GM12878 (cell line): ENCODE results near the gene ATL2. TPM values are rescaled to one million over a fixed set of nuclear protein-coding genes. Genes with fewer than 3 reads are reported as not detected.

Experiments
- ATAC-seq: fragments of 200-7000 bp; cut with Tn5 transposase; 3 replicates; pipeline ENCODE4 v1.9.1; 2020; ENCODE audit warnings: mild to moderate bottlenecking, moderate library complexity
- BruUV-seq: library from RNA; stranded (reverse); fragments of 400-500 nt; replicated peaks from 2 replicates; lab custom pipeline; 2021; lab: Mats Ljungman, UMichigan
- CTCF ChIA-PET: fragments of 300-600 bp; sonication (Branson Sonifier 250); formaldehyde crosslinking; extraction: SDS; loops from one replicate; lab custom pipeline; 2021; ENCODE audit warnings: inconsistent platforms; lab: Yijun Ruan, JAX
- POLR2A ChIA-PET: fragments of 350-600 bp; formaldehyde crosslinking; extraction: SDS; loops from one replicate; lab custom pipeline; 2021; ENCODE audit warnings: inconsistent platforms; lab: Charles Lee
- RAD21 ChIA-PET: fragments of 300-600 bp; sonication (Branson Sonifier 250); formaldehyde crosslinking; loops from one replicate; lab custom pipeline; 2023; ENCODE audit warnings: antibody characterized with exemption; ENCODE audit not compliant: unreplicated experiment; lab: Charles Lee
- SMC1A ChIA-PET: fragments of 300-600 bp; sonication (Branson Sonifier 250); formaldehyde crosslinking; loops from one replicate; lab custom pipeline; 2023; ENCODE audit not compliant: unreplicated experiment, uncharacterized antibody; lab: Charles Lee
- DNase-seq: peaks from one replicate; pipeline ENCODE4 v3.0.0-alpha.2; 2011; ENCODE audit warnings: low read depth, low spot score
- FAIRE-seq: peaks from 3 replicates; lab custom pipeline; 2011; peaks lifted over from hg19 to GRCh38; lab: Jason Lieb, UNC
- H2AFZ ChIP-seq: 2 replicates; pipeline ENCODE4 v1.6.0; 2011; ENCODE audit warnings: low read depth, low read length, control low read depth; ENCODE audit not compliant: control insufficient read depth
- H3K27ac ChIP-seq: 2 replicates; pipeline ENCODE4 v1.5.1; 2011; ENCODE audit warnings: control low read depth; ENCODE audit not compliant: control insufficient read depth, insufficient read depth
- H3K27me3 ChIP-seq, 2 experiments: replicated peaks in 1 of 2; 2 replicates each; pipeline versions ENCODE4 v1.6.0 to v1.6.1; 2011; ENCODE audit warnings: low read length in 1 of 2; ENCODE audit not compliant: control insufficient read depth in 2 of 2, insufficient read depth in 2 of 2
- H3K36me3 ChIP-seq, 2 experiments: 2 replicates each; pipeline ENCODE4 v1.5.1; 2011; ENCODE audit warnings: low read length in 1 of 2; ENCODE audit not compliant: control insufficient read depth in 2 of 2, insufficient read depth in 2 of 2
- H3K4me1 ChIP-seq: 2 replicates; pipeline ENCODE4 v1.6.1; 2011; ENCODE audit warnings: mild to moderate bottlenecking, low read length, moderate library complexity, mixed read lengths; ENCODE audit not compliant: control insufficient read depth, insufficient read depth
- H3K4me2 ChIP-seq: 2 replicates; pipeline ENCODE4 v1.6.0; 2011; ENCODE audit warnings: control low read depth; ENCODE audit not compliant: control insufficient read depth, insufficient read depth
- H3K4me3 ChIP-seq: fragments of 200-600 bp; sonication (generic); 2 replicates; pipeline ENCODE4 v1.5.1; 2016
- H3K79me2 ChIP-seq: 2 replicates; pipeline ENCODE4 v1.6.0; 2011; ENCODE audit warnings: low read length; ENCODE audit not compliant: control insufficient read depth, insufficient read depth
- H3K9ac ChIP-seq: 2 replicates; pipeline ENCODE4 v1.8.0; 2011; ENCODE audit warnings: low read length, control low read depth, mixed read lengths; ENCODE audit not compliant: control insufficient read depth, insufficient read depth
- H3K9me3 ChIP-seq: replicated peaks from 3 replicates; pipeline ENCODE4 v1.5.1; 2011; ENCODE audit warnings: mild to moderate bottlenecking, low read length; ENCODE audit not compliant: control insufficient read depth, insufficient read depth
- H4K20me1 ChIP-seq: 2 replicates; pipeline ENCODE4 v1.6.0; 2011; ENCODE audit not compliant: control insufficient read depth, insufficient read depth
- BCL11A ChIP-seq: IDR thresholded peaks from 2 replicates; pipeline ENCODE4 v1.6.1; 2011; ENCODE audit warnings: low read depth, low read length
- CBFB ChIP-seq: IDR thresholded peaks from 2 replicates; pipeline ENCODE4 v1.6.1; 2016; ENCODE audit warnings: antibody characterized with exemption, low read depth
- EP300 ChIP-seq, 2 experiments: fragments of 150-350 bp in 1 of 2; IDR thresholded peaks; 2 replicates each; pipeline ENCODE4 v1.6.1; 2011 to 2012; ENCODE audit warnings: low read depth in 2 of 2, low read length in 2 of 2, borderline replicate concordance in 1 of 2, improper control_type of control experiment in 1 of 2, inconsistent platforms in 1 of 2; ENCODE audit not compliant: control insufficient read depth in 1 of 2
- ESRRA ChIP-seq: IDR thresholded peaks from 2 replicates; pipeline ENCODE4 v1.6.1; 2012; ENCODE audit warnings: mild to moderate bottlenecking, low read length, improper control_type of control experiment
- FOXM1 ChIP-seq: IDR thresholded peaks from 2 replicates; pipeline ENCODE4 v1.6.1; 2012; ENCODE audit warnings: low read depth, mild to moderate bottlenecking, inconsistent platforms, low read length, moderate library complexity
- HSF1 ChIP-seq: fragments of 150-350 bp; IDR thresholded peaks from 2 replicates; pipeline ENCODE4 v1.6.1; 2014; ENCODE audit warnings: mild to moderate bottlenecking, low read depth, low read length
- IRF3 ChIP-seq: fragments of 450-650 bp; IDR thresholded peaks from 2 replicates; pipeline ENCODE4 v1.6.1; 2014; ENCODE audit warnings: mild to moderate bottlenecking
- KDM1A ChIP-seq: fragments of 200-600 bp; sonication (generic); IDR thresholded peaks from 2 replicates; pipeline ENCODE4 v1.6.1; 2016; ENCODE audit warnings: borderline replicate concordance
- KLF5 ChIP-seq: fragments of 450-650 bp; IDR thresholded peaks from 2 replicates; pipeline ENCODE4 v1.6.1; 2014; ENCODE audit warnings: mild to moderate bottlenecking; ENCODE audit not compliant: partially characterized antibody
- MTA3 ChIP-seq: IDR thresholded peaks from 2 replicates; pipeline ENCODE4 v1.6.1; 2012; ENCODE audit warnings: low read length, inconsistent platforms, borderline replicate concordance
- MXI1 ChIP-seq: fragments of 150-350 bp; IDR thresholded peaks from 2 replicates; pipeline ENCODE4 v1.6.1; 2011; ENCODE audit warnings: low read depth, mild to moderate bottlenecking, inconsistent platforms, low read length, improper control_type of control experiment
- NKRF ChIP-seq: fragments of 450-650 bp; conservative IDR thresholded peaks from 2 replicates; pipeline ENCODE4 v1.6.1; 2017; ENCODE audit warnings: mild to moderate bottlenecking, moderate library complexity
- RB1 ChIP-seq: fragments of 450-650 bp; formaldehyde crosslinking; IDR thresholded peaks from 2 replicates; pipeline ENCODE4 v1.6.1; 2017; ENCODE audit warnings: mild to moderate bottlenecking, borderline replicate concordance
- RFX5 ChIP-seq: IDR thresholded peaks from 2 replicates; pipeline ENCODE4 v1.6.1; 2011; ENCODE audit warnings: low read depth, low read length, improper control_type of control experiment
- SKIL ChIP-seq: fragments of 450-650 bp; IDR thresholded peaks from 2 replicates; pipeline ENCODE4 v1.6.1; 2017; ENCODE audit warnings: mild to moderate bottlenecking, low read depth, inconsistent platforms; ENCODE audit not compliant: poor library complexity, severe bottlenecking
- SMAD5 ChIP-seq: IDR thresholded peaks from 2 replicates; pipeline ENCODE4 v1.6.1; 2016; ENCODE audit warnings: antibody characterized with exemption, low read depth
- SMC3 ChIP-seq: IDR thresholded peaks from 2 replicates; pipeline ENCODE4 v1.6.1; 2011; ENCODE audit warnings: low read length, improper control_type of control experiment, borderline replicate concordance
- TARDBP ChIP-seq: IDR thresholded peaks from 2 replicates; pipeline ENCODE4 v1.6.1; 2016; ENCODE audit warnings: borderline replicate concordance
- WGBS: methylation state at CpG from one replicate; pipeline ENCODE4 v1.1.6; 2016; ENCODE audit warnings: low lambda C conversion rate; ENCODE audit not compliant: insufficient replicate concordance, insufficient coverage; ENCODE audit errors: missing lambda C conversion rate; 5-methylcytosine and 5-hydroxymethylcytosine counted together
- in situ Hi-C: fragments of 300-500 bp; cut with MboI; formaldehyde crosslinking; loops from 9 replicates; pipeline ENCODE4 v1.14.3; 2018; ENCODE audit warnings: mixed read lengths
- intact Hi-C: fragments of 100-400 bp; cut with micrococcal nuclease; formaldehyde crosslinking; loops from one replicate; pipeline ENCODE4 v1.14.2; 2022; ENCODE audit not compliant: unreplicated experiment
- polyA plus RNA-seq, 11 experiments: library from polyadenylated mRNA; depleted of rRNA in 4 of 11; unstranded in 6 of 11; stranded (reverse) in 5 of 11; fragments of >200 nt; fragmentation: Nextera tagmentation in 4 of 11; fragmentation: Illumina TruSeq in 1 of 11; extraction: Ambion mirVana in 4 of 11; extraction: Trizol in 1 of 11; gene quantifications; 1 replicate in 1 of 11; 2 replicates in 10 of 11; pipeline versions ENCODE4 v1.2.1 to v1.2.3, GENCODE V29; 2011 to 2016; ENCODE audit warnings: inconsistent platforms in 2 of 11, missing spikeins in 2 of 11, low read depth in 1 of 11
- total RNA-seq, 4 experiments: library from RNA; depleted of rRNA in 3 of 4; stranded (reverse); fragments of >200 nt in 3 of 4; fragmentation: Illumina TruSeq in 1 of 4; extraction: Trizol in 1 of 4; gene quantifications; 2 replicates each; pipeline versions ENCODE4 v1.2.1 to v1.2.3, GENCODE V29; 2013 to 2021

The ATL2 gene
- total and polyA plus RNA-seq, 10 of the 15 experiments (the other 5 are each of a cell fraction or from before 2014, with no cell fraction given): 8.6 to 51.5 (median 41.8) TPM

GRCh38 chr2:38260469-38260868 lies 116.6 kb downstream of the ATL2 start:
- POLR2A ChIA-PET: interaction anchor here (0.7 kb wide), 1 partner anchor 8 kb away, joined by 3 read pairs; no protein-coding TSS in a partner anchor
- in situ Hi-C loops: no loop called here
- intact Hi-C loops: loop anchor here (2.0 to 5.0 kb wide), 2 partner anchors 76 to 93 kb away; no protein-coding TSS in a partner anchor
- ATAC-seq (peak; percentile 69), DNase-seq (peak; percentile 71), FAIRE-seq (no peak)
- no peaks in the 10 kb centered on the region for H3K79me2 ChIP-seq
- BruUV-seq: no TSS peak
- H3K9me3 ChIP-seq: no peaks in the 10 kb centered on the region; the same call in 1 of the 3 replicates
- no peak overlapping the region; the same call in 1 of the 2 replicates for H3K4me3 ChIP-seq
- H3K9ac ChIP-seq: peak overlapping the region; percentile 22; the same call in 1 of the 2 replicates
- 28% methylated on average over 11 of the region's 11 CpGs for WGBS
- SMC1A ChIA-PET: interaction anchor here (1.0 to 3.2 kb wide), 4 partner anchors 13 to 145 kb away, joined by 3 to 17 read pairs (median 4); no protein-coding TSS in a partner anchor
- H2AFZ ChIP-seq: no peak overlapping the region; the same call in 1 of the 2 replicates
- H3K4me1 ChIP-seq: peaks cover 32% of the 10 kb centered on the region
- no peaks in the 10 kb centered on the region for H3K27me3 ChIP-seq
- no peaks in the 10 kb centered on the region for H4K20me1 ChIP-seq
- CTCF ChIA-PET: interaction anchor here (1.2 to 1.6 kb wide), 7 partner anchors 11 to 865 kb away, joined by 3 to 6 read pairs (median 3); no protein-coding TSS in a partner anchor
- H3K4me2 ChIP-seq: peak overlapping the region; percentile 45; the same call in 1 of the 2 replicates
- H3K27ac ChIP-seq: peak overlapping the region; percentile 57
- RAD21 ChIA-PET: interaction anchor here (1.1 to 1.3 kb wide), 2 partner anchors 10 to 14 kb away, joined by 3 to 8 read pairs; no protein-coding TSS in a partner anchor
- H3K36me3 ChIP-seq: no peaks in the 10 kb centered on the region
- TF ChIP-seq RFX5 (no peak), SKIL (no peak), RB1 (no peak), HSF1 (no peak), MTA3 (no peak), MXI1 (no peak), ESRRA (no peak), EP300 (IDR thresholded peaks at IDR 0.05; ENCODE audit: borderline replicate concordance in 1 of 2, control insufficient read depth in 1 of 2, low read depth in 2 of 2, low read length in 2 of 2) (no peak; a peak in 1 of 4 replicates), TARDBP (no peak), NKRF (no peak), IRF3 (no peak), KLF5 (no peak), SMAD5 (no peak), BCL11A (peak; percentile 62; the same call in 1 of the 2 replicates), FOXM1 (no peak), SMC3 (peak; percentile 38), CBFB (no peak; the same call in 1 of the 2 replicates), KDM1A (no peak)
